GM12874 (cell line): ENCODE results near the gene DMAC2L.

Experiments
- CTCF ChIP-seq: IDR thresholded peaks from 2 replicates; pipeline ENCODE4 v1.5.1; 2011; ENCODE audit warnings: low read depth, mild to moderate bottlenecking, control low read depth, low read length, moderate library complexity; ENCODE audit not compliant: insufficient read depth

Gene DMAC2L

GRCh38 chr14:50311337-50311971 is 670 bp upstream of the DMAC2L start:
- peak; percentile 73 for TF ChIP-seq CTCF

GRCh38 chr14:50312734-50313054 is 570 bp downstream of the DMAC2L start:
- no peak for TF ChIP-seq CTCF

- TF ChIP-seq CTCF: peak; percentile 39; the same call in 1 of the 2 replicates
Measured at GRCh38 chr14:50318031-50318626, 6.0 kb downstream of the DMAC2L start.

GRCh38 chr14:50319293-50319692 is 7.2 kb downstream of the DMAC2L start:
- no peak for TF ChIP-seq CTCF

GRCh38 chr14:50319721-50320120 is 7.6 kb downstream of the DMAC2L start:
- TF ChIP-seq CTCF: no peak

GRCh38 chr14:50320283-50320682 is 8.2 kb downstream of the DMAC2L start:
- TF ChIP-seq CTCF: no peak

GRCh38 chr14:50321009-50321660 is 9.0 kb downstream of the DMAC2L start:
- TF ChIP-seq CTCF: peak; percentile 80
